Right lobe of liver (tissue), 4 donors: ENCODE data around the gene SYNGR3.
"Not testable (repeated sequence)": the region's sequence is repeated elsewhere in the genome, so short reads cannot be mapped to it uniquely, and the experiment has no call there.

Source experiments
- CTCF ChIP-seq, 4 donors: fragments of 200-600 bp in 3 of 4; fragments of 450-650 bp in 1 of 4; IDR thresholded peaks; one replicate each; pipeline versions ENCODE4 v1.5.1 to v1.8.0; 2016 to 2022; ENCODE audit warnings: antibody characterized with exemption in 4 of 4, mild to moderate bottlenecking in 2 of 4
- POLR2A ChIP-seq: fragments of 450-650 bp; IDR thresholded peaks from one replicate; pipeline ENCODE4 v1.6.1; 2017; ENCODE audit warnings: antibody characterized with exemption, mild to moderate bottlenecking
- donor health status: DM: no; HTN: no; CAD: no.
- donor health status: DM: no; HTN: no; CAD: no.
- donor health status: DM: no; HTN: yes; CAD: no.

DNA sequence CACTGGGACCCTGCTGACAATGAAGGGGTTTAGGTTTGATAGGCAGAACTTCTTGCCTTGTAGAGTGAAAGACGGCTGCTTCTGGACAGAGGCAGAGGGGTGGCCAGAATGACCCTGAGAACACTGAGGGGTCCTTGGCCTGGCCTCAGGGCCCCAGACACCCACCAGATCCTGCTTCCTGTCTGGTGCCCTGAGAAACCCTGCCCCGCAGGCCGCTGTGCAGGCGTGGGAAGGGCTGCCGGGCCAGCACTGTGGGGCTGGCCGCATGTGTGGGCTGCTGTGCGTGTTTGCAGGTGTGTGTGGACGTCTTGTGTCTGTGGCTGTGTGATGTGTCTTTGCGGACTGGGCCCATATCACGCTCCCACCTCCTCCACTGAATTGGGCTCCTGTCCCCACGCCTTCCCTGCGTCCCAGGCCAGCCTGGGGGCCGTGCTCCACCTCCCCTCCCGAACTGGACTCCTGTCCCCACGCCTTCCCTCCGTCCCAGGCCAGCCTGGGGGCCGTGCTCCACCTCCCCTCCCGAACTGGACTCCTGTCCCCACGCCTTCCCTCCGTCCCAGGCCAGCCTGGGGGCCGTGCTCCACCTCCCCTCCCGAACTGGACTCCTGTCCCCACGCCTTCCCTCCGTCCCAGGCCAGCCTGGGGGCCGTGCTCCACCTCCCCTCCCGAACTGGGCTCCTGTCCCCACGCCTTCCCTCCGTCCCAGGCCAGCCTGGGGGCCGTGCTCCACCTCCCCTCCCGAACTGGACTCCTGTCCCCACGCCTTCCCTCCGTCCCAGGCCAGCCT is 44.3 kb downstream of the SYNGR3 start:
- not testable (repeated sequence) for TF ChIP-seq CTCF (IDR thresholded peaks at IDR 0.05); POLR2A
